Activated naive CD8-positive, alpha-beta T cell treated with anti-CD3 and anti-CD28 coated beads, Interleukin-2, amount 50 U/mL, for 24 hours (primary cell): ENCODE data around the gene GRM4.

Source experiments
- ATAC-seq: fragments of 150-1000 bp; cut with Tn5 transposase; one replicate; pipeline ENCODE4 v1.10.0; 2021
- DNase-seq: peaks from one replicate; pipeline ENCODE4 v3.0.0; 2021
- H3K27ac Mint-ChIP-seq: one replicate; pipeline ENCODE4 v1.8.0; 2021; ENCODE audit warnings: mild to moderate bottlenecking, mixed read lengths
- H3K27me3 Mint-ChIP-seq: one replicate; pipeline ENCODE4 v1.8.0; 2021; ENCODE audit warnings: mixed read lengths
- H3K36me3 Mint-ChIP-seq: one replicate; pipeline ENCODE4 v1.8.0; 2021; ENCODE audit warnings: low read depth, mixed read lengths
- H3K4me1 Mint-ChIP-seq: one replicate; pipeline ENCODE4 v1.8.0; 2021; ENCODE audit warnings: mixed read lengths
- H3K4me3 Mint-ChIP-seq: one replicate; pipeline ENCODE4 v1.8.0; 2021; ENCODE audit warnings: mild to moderate bottlenecking, moderate library complexity, mixed read lengths
- H3K9me3 Mint-ChIP-seq: one replicate; pipeline ENCODE4 v1.8.0; 2021; ENCODE audit warnings: mixed read lengths

Gene GRM4

DNA sequence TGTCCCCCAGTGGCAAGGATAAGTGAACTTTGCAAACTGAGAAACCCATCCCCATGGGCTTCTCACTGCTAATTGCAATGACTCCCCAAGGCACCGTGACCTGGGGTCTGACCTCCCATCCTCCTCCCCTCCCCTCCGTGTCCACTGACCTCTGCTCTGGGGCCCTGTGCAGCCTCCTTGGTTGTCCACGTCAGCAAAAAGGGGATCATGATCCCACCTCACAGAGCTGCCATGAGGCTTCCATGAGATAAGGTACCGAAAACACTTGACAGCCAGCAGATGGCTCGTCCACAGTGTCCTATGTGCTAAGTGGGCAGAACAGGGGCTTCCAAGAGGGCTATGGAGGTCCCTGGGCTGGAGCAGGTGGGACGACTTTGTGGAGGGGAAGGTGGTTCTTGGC is 104.5 kb downstream of the GRM4 start:
- DNase-seq (no peak), ATAC-seq (no peak)
- Mint-ChIP-seq H3K36me3 (no peaks in the 10 kb centered on the region), H3K27me3 (no peaks in the 10 kb centered on the region), H3K4me1 (peaks cover 9% of the 10 kb centered on the region), H3K4me3 (no peak overlapping the region), H3K27ac (no peak overlapping the region), H3K9me3 (peaks cover 4% of the 10 kb centered on the region)

DNA sequence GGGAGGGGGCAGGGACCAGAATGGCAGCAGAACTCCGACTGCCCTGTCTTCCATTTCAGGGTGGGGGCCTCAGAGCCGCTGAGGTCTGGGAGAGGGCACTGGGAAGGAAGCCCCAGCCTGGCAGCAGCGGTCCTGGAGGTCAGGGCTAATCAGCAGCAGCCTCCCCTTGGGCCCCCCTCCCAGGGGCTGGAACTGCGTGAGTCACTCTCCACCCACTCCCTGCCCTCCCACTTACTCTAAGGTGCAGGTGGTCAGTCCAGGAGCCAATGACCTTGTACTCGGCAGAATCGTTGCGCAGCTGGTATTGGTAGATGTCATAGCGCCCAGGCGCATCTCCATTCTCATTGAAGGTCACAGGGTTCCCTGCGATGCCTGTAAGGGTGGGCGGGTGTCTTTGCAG is 105.9 kb downstream of the GRM4 start:
- ATAC-seq: no peak
- Mint-ChIP-seq H3K4me1 (peaks cover 7% of the 10 kb centered on the region), H3K9me3 (peaks cover 4% of the 10 kb centered on the region)

DNA sequence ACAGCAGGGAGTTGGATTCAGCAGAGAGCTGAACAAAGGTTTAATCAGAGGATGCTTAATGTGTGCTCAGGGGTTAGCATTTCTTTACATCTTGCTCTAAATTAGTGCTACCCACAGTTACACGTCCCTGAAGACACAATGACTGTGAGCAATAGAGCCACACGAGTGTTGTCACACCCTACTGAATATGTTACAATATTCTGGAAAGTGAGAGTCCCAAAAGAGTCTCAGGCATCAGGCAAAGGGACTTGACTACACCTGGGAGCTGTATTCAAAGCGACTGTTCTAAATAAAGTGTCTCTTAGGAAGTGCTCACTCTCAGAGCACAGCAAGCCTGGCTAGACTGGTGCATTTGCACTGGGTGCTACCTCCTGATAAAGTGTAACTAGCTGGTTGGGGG is 108.7 kb downstream of the GRM4 start:
- no peaks in the 10 kb centered on the region for H3K4me1 Mint-ChIP-seq
- no peak for DNase-seq
- no peaks in the 10 kb centered on the region for H3K27me3 Mint-ChIP-seq
- no peak overlapping the region for H3K4me3 Mint-ChIP-seq
- no peaks in the 10 kb centered on the region for H3K36me3 Mint-ChIP-seq
- no peak for ATAC-seq
- no peak overlapping the region for H3K27ac Mint-ChIP-seq
- H3K9me3 Mint-ChIP-seq: no peaks in the 10 kb centered on the region

More for the DNA sequence above, 105.9 kb downstream of the GRM4 start:
- DNase-seq: no peak
- Mint-ChIP-seq H3K27me3 (no peaks in the 10 kb centered on the region), H3K4me3 (no peak overlapping the region), H3K27ac (no peak overlapping the region), H3K36me3 (no peaks in the 10 kb centered on the region)

DNA sequence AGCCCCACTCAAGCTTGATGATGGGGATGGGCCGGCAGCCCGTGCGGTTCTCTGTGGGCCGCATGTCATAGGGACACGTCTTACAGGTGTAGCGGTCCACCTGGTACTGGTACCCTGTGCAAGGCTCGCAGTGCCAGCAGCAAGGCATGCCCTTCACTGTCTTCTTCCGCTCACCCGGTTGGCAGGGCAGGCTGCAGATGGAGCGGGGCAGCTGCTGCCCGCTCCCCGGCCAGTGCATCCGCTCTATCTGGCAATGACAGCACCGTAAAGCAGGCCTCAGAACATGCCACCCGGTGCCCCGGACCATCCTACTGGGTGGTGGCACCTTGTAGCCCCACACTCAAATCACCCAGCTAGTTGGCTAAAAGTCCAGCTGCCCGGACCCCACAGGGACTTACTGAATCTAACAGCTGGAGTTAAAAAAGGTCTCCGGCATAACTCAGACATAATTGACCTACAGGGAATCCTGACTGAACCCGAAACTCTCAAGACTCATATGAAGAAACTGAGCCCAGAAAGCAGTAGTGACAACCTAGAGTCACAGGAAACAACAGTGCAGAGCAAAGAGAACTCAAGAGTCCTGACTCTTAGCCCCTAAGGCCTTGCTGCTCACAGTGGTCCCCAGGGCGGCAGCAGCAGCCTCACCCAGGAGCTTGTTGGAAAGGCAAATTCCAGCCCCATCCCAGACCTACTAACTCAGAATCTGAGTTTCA is 109.4 kb downstream of the GRM4 start:
- Mint-ChIP-seq H3K4me3 (no peak overlapping the region), H3K4me1 (no peaks in the 10 kb centered on the region), H3K27ac (no peak overlapping the region), H3K27me3 (no peaks in the 10 kb centered on the region), H3K36me3 (no peaks in the 10 kb centered on the region), H3K9me3 (no peaks in the 10 kb centered on the region)
- DNase-seq (no peak), ATAC-seq (no peak)

DNA sequence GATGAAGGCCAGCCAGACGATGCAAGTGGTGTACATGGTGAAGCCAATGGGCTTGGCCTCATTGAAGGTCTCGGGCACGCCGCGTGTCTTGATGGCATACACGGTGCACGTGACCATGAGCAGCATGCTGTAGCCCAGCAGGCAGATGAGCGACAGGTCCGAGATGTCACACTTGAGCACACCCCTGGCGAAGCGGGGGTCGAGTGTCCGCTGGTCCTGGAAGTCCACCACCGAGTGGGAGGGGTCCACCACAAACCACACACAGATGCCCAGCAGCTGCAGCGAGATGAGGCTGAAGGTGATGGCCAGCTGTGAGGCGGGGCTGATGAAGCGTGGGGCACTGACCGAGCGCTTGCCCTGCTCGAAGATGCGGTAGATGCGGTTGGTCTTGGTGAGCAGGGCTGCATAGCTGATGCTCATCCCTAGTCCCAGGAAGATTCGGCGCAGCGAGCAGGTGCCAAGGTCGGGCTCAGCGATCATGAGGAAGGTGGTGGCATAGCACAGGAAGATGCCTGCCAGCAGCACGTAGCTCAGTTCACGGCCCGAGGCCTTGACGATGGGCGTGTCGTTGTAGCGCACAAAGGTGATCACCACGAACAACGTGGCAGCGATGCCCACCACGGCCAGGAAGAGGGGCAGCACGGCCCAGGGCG is 110.1 kb downstream of the GRM4 start:
- Mint-ChIP-seq H3K4me3 (no peak overlapping the region), H3K4me1 (no peaks in the 10 kb centered on the region), H3K27ac (no peak overlapping the region), H3K27me3 (no peaks in the 10 kb centered on the region), H3K9me3 (no peaks in the 10 kb centered on the region), H3K36me3 (no peaks in the 10 kb centered on the region)
- no peak for DNase-seq
- ATAC-seq: no peak

DNA sequence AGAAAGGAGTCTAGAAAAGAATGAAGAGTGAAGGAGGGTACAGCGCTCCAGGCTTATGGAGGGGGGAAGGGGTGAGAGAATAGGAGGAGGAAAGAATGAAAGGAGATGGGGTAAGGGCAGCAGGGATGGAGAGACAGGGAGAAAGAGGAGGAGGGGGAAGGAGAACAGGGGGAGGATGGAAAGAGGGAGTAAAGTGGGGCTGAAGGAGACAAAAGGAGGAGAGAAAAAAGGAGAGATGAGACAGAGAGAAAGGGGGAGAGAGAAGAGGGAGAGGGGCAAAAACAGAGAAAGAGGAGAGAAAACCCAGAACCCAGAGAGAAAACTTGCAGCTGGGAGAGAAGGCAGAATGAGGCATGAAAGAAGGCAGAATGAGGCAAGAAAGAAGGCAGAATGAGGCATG is 110.7 kb downstream of the GRM4 start:
- H3K4me3 Mint-ChIP-seq: no peak overlapping the region
- no peaks in the 10 kb centered on the region for H3K36me3 Mint-ChIP-seq
- H3K27me3 Mint-ChIP-seq: no peaks in the 10 kb centered on the region
- H3K9me3 Mint-ChIP-seq: no peaks in the 10 kb centered on the region
- no peaks in the 10 kb centered on the region for H3K4me1 Mint-ChIP-seq
- no peak for ATAC-seq
- no peak for DNase-seq
- no peak overlapping the region for H3K27ac Mint-ChIP-seq

DNA sequence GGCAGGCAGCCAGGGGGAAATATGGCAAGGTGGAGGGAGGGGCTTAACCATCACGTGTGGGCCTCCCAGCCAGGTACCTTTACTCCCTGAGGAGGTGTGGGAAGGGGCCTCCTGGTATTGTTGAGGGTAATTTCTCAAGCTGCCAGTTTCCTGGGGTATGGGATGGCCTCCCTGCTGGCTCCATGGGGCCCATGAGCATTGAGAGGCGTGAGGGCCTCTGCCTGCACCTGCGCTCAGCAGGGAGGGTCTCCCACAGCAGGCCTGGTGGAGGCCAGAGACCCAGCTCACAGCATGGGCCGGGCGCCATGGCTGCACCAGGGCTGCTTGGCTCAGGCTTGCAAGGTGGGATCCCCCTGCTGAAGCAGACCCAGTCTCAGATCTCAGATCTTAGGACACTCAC is 113.0 kb downstream of the GRM4 start:
- Mint-ChIP-seq H3K27me3 (no peaks in the 10 kb centered on the region), H3K27ac (no peak overlapping the region), H3K36me3 (no peaks in the 10 kb centered on the region), H3K4me3 (no peak overlapping the region), H3K9me3 (no peaks in the 10 kb centered on the region), H3K4me1 (no peaks in the 10 kb centered on the region)
- ATAC-seq (no peak), DNase-seq (no peak)

DNA sequence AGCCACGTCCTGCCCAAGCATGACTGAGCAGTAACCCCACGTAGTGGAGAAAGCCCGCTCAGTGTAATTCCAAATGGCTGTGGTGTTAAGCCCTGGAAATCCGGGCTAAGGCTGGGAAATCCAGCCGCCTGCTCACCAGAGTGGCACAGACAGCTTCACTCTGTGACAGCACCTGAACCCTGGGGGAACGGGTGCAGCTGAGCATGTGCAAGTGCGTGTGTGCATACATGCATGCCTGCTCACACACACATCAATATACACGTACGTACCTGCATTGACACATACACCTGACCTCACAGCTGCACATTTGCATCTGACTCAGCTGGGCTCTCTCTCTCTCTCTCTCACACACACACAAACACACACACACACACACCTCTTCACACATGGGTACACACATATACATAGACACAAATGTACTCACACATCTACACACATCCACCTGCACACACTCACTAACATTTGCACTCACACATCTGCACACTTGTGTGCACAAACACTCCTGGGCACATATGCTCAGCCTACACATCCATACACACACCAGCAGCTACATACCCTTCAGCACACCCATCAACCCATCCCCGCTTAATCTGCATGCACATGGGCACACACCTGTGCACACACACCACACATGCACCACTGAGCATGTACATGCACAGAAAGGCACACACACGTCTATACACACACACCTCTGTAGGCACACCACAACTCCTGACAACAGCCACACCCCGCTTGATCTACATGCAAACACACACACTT is 114.1 kb downstream of the GRM4 start:
- H3K36me3 Mint-ChIP-seq: no peaks in the 10 kb centered on the region
- no peak for ATAC-seq

DNA sequence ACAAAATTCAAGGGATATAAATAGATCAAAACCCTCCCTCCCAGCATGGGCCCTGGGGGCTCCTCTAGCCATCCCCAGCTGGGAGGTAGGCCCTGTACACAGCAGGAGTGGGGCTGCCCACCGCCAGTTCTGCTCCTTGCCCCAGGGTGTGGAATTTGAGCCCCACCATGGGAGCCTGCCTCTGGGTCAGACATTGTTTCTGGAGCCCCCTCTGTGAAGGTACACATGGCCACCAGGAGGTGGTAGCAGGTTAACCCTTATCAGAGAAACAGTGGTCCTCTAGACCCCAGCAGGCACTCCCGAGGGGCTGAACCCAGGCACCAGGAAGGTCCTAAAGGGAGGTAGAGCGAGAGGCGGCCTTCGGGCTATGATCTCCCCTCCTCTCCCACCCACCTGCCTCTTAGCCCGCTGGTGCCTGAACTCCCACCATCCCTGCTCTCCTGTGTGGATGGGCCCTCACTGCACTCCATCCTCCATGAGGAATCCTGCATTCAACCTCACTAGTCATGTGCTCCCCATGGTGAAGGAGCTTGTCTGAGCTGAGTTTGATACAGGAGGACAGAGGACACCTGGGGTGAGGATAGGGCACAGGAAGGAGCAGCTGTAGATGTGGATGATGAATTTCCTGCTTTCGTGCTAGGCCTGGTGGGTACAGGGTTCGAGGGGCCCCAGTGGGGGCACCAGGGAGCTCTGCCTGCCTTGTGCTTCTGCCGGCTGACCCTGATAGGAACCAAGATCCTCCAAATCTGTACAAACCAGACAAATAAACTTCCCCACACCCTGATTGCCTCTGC is 114.9 kb downstream of the GRM4 start:
- H3K27ac Mint-ChIP-seq: no peak overlapping the region
- no peak overlapping the region for H3K4me3 Mint-ChIP-seq
- no peaks in the 10 kb centered on the region for H3K27me3 Mint-ChIP-seq
- DNase-seq: no peak
- no peak for ATAC-seq
- H3K9me3 Mint-ChIP-seq: no peaks in the 10 kb centered on the region
- no peaks in the 10 kb centered on the region for H3K36me3 Mint-ChIP-seq
- no peaks in the 10 kb centered on the region for H3K4me1 Mint-ChIP-seq

More for the DNA sequence above, 114.1 kb downstream of the GRM4 start:
- Mint-ChIP-seq H3K27ac (no peak overlapping the region), H3K9me3 (no peaks in the 10 kb centered on the region), H3K4me1 (no peaks in the 10 kb centered on the region), H3K4me3 (no peak overlapping the region), H3K27me3 (no peaks in the 10 kb centered on the region)
- no peak for DNase-seq

DNA sequence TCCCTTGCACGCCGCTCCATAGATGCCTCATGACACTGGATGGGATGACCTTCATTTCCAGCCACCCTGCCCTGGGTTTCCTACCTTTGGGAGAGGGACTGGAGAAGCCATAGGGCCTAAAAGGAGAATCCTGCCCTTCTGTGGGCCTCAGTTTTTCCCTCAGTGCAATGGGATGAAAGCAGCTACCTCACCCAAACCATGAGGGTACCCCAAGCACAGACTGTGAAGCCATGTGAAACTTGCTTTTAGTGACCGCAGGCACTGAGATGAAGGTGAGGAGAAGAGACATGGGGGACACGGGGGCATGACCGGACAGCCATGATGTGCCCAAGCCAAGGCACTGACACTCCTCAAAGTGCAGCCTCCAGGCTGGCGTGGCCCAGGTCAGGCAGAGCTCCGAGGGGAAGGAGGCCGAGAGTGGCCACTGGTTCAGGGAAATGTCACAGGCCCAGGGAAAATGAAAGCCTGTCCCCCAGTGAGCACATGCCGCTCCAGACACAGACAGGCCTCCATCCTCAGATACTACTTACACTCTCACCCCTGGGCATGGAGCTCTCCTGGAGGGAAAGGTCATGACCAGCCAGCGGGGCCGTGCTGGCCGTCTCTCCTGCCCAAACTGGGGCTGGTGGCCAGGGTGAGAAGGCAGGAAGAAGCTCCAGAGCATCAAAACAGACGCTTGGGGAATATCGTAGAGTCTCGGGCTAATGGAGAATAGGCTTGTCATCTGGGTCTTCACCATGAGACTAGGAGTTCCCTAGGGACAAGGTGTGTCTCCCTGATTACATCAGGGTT is 116.2 kb downstream of the GRM4 start:
- no peaks in the 10 kb centered on the region for H3K4me1 Mint-ChIP-seq
- H3K9me3 Mint-ChIP-seq: no peaks in the 10 kb centered on the region
- ATAC-seq: no peak
- no peak overlapping the region for H3K27ac Mint-ChIP-seq
- no peak overlapping the region for H3K4me3 Mint-ChIP-seq
- no peaks in the 10 kb centered on the region for H3K27me3 Mint-ChIP-seq
- no peak for DNase-seq
- H3K36me3 Mint-ChIP-seq: no peaks in the 10 kb centered on the region

DNA sequence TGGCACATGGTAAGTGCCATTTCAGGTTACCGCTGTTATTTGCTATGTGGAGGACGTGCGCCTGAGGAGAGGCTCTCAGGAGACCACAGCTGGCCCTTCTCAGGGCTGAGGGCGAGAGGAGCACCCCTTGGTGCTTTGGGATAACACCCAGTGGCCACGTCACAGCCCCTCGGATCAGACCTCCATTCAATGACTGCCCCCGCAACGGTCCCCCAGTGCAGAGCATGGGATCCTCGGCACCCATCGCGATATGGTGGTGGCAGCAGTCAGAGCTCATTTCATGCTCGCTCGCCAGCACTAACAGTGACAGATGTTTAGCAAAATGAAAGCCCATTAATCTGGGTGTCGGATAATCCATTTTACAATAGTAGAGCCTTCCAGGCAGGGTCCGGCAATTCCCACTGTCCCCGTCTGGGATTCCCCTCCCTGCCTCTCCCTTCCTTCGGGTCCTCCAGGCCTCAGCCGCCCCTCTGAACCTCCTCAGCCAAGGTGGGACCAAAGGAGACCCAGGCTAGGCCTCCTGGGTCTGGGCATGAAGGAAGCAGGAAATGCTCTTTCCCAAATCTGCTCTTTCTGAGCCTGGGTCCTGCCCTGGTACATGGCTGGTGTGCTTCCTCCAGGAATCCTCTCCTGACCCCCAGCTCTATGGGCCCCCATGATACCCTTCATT is 117.1 kb downstream of the GRM4 start:
- DNase-seq (no peak), ATAC-seq (no peak)
- Mint-ChIP-seq H3K4me3 (no peak overlapping the region), H3K36me3 (no peaks in the 10 kb centered on the region), H3K4me1 (no peaks in the 10 kb centered on the region), H3K27ac (no peak overlapping the region), H3K27me3 (no peaks in the 10 kb centered on the region), H3K9me3 (no peaks in the 10 kb centered on the region)

DNA sequence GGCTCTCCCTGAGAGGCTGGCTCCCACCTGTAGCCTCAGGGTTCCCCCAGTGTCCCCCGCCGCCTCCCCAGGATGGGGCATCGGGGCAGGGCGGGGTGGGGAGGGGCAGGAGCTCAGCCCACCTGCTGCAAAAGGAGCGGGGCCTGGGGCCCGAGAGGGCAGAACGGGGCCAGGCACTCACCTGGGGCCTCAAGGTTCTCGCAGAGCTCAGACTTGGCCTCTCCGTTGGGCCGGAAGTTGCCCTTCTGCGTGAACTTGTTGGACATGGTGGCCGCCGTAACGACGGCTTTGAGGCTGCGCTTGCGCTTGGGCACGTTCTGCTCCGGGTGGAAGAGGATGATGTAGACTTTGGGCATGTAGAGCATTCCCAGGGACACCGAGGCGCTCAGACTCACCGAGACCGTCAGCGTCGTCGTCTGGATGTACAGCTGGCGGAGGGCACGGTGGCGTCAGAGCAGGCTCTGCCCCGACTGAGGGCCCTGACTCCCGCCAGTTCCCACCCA is 117.9 kb downstream of the GRM4 start:
- Mint-ChIP-seq H3K4me1 (no peaks in the 10 kb centered on the region), H3K27me3 (no peaks in the 10 kb centered on the region), H3K36me3 (no peaks in the 10 kb centered on the region), H3K9me3 (no peaks in the 10 kb centered on the region), H3K27ac (no peak overlapping the region), H3K4me3 (no peak overlapping the region)
- DNase-seq: no peak
- no peak for ATAC-seq

DNA sequence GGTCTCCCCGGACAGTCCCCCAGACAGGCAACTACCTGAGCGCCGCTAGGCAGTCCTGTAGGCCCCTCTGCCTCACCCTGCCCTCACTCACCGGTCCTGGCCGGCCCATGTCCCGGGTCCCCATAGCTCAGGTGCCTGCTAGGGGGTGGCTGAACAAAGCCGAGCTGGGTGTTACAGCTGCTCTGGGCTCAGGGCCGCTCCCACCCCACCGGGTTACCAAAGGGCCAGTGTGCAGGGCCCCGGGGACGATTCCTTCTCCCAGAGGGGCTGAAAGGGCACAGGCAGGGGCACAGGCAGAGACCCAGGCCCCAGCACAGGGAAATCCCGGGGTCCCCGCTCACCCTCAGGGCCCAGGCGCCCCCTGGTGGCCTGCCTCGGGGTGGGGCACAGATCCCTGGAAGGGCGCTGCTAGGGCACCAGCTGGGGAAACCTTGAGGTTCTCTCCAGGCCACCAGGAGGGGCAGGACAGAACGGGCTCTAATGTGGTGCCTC is 118.4 kb downstream of the GRM4 start:
- Mint-ChIP-seq H3K27me3 (no peaks in the 10 kb centered on the region), H3K36me3 (no peaks in the 10 kb centered on the region), H3K4me1 (no peaks in the 10 kb centered on the region), H3K27ac (no peak overlapping the region), H3K4me3 (no peak overlapping the region), H3K9me3 (no peaks in the 10 kb centered on the region)
- ATAC-seq (peak; percentile 45), DNase-seq (peak; percentile 75)
